Testis (tissue), 3 donors: ENCODE results near the gene CRK. TPM values are rescaled to one million over a fixed set of nuclear protein-coding genes. Genes with fewer than 3 reads are reported as not detected.
"Not testable (repeated sequence)": the region's sequence is repeated elsewhere in the genome, so short reads cannot be mapped to it uniquely, and the experiment has no call there.

Experiments used
- DNase-seq: peaks from one replicate; pipeline ENCODE4 v3.0.0-alpha.2; 2019
- H3K27ac ChIP-seq, 2 donors: fragments of 200-600 bp; sonication (generic); one replicate each; pipeline ENCODE4 v1.5.1; 2019
- H3K27me3 ChIP-seq: fragments of 200-600 bp; sonication (generic); one replicate; pipeline ENCODE4 v1.5.1; 2019
- H3K36me3 ChIP-seq: fragments of 200-600 bp; sonication (generic); one replicate; pipeline ENCODE4 v1.5.1; 2017; ENCODE audit warnings: low read depth; ENCODE audit errors: missing control alignments
- H3K4me1 ChIP-seq: fragments of 200-600 bp; sonication (generic); one replicate; pipeline ENCODE4 v1.5.1; 2019
- H3K4me3 ChIP-seq, 2 donors: fragments of 200-600 bp; sonication (generic); one replicate each; pipeline ENCODE4 v1.5.1; 2017 to 2019
- H3K9me3 ChIP-seq: fragments of 200-600 bp; sonication (generic); one replicate; pipeline ENCODE4 v1.5.1; 2017
- CTCF ChIP-seq, 3 experiments: fragments of 450-650 bp in 2 of 3; fragments of 200-600 bp in 1 of 3; sonication (generic) in 1 of 3; IDR thresholded peaks; one replicate each; pipeline ENCODE4 v1.5.1; 2016 to 2019; ENCODE audit warnings: antibody characterized with exemption in 3 of 3, mild to moderate bottlenecking in 2 of 3, moderate library complexity in 1 of 3
- POLR2A ChIP-seq: fragments of 450-650 bp; IDR thresholded peaks from one replicate; pipeline ENCODE4 v1.6.1; 2017; ENCODE audit warnings: antibody characterized with exemption, mild to moderate bottlenecking, moderate library complexity
- WGBS, 2 donors: methylation state at CpG; one replicate each; pipeline ENCODE4 v1.1.5; 2018; 5-methylcytosine and 5-hydroxymethylcytosine counted together
- intact Hi-C: fragments of 100-400 bp; cut with DNase I; formaldehyde crosslinking; loops from one replicate; pipeline ENCODE4 v1.15.1; 2023; ENCODE audit warnings: low total_unique reads
- polyA plus RNA-seq: library from polyadenylated mRNA; stranded (reverse); fragments of 350-450 nt; fragmentation: Illumina TruSeq; extraction: RNeasy Lipid Tissue Mini Kit (QIAGEN cat#74804); gene quantifications from one replicate; pipeline ENCODE4 v1.2.3, GENCODE V29; 2014; ENCODE audit warnings: low read depth, low replicate concordance; ENCODE audit not compliant: insufficient read depth
- total RNA-seq, 2 donors: library from RNA; depleted of rRNA; stranded (reverse); fragments of >200 nt; gene quantifications; one replicate each; pipeline ENCODE4 v1.2.3, GENCODE V29; 2016

The CRK gene
- total and polyA plus RNA-seq, 3 donors from 2014 or later, result 45.7 to 79.1 (median 68.4) TPM

- 0% methylated on average over 2 of the region's 2 CpGs for WGBS, 2 donors
- Histone ChIP-seq H3K4me3 (peak overlapping the region; percentile 88 to 99), H3K27me3 (no peaks in the 10 kb centered on the region), H3K9me3 (no peaks in the 10 kb centered on the region), H3K36me3 (no peaks in the 10 kb centered on the region), H3K4me1 (peaks cover 40% of the 10 kb centered on the region), H3K27ac (peak overlapping the region; percentile 99 to 100)
- no peak for TF ChIP-seq CTCF (IDR thresholded peaks at IDR 0.05)
- TF ChIP-seq POLR2A, result no peak
- peak; percentile 48 for DNase-seq
- intact Hi-C loops, result no loop called here
Observed at GRCh38 chr17:1398028-1398427, 58.0 kb downstream of the CRK start.

- H3K27me3 ChIP-seq, H3K4me3 ChIP-seq, H3K9me3 ChIP-seq, H3K27ac ChIP-seq, DNase-seq, intact Hi-C loops, H3K36me3 ChIP-seq: not testable (repeated sequence)
- WGBS, 2 donors, result 75 to 76% methylated on average over 20 to 26 of the region's 26 CpGs
- H3K4me1 ChIP-seq, result peaks cover 55% of the 10 kb centered on the region
Observed at GRCh38 chr17:1395876-1396665, 60.0 kb downstream of the CRK start.

- DNase-seq, result no peak
- TF ChIP-seq POLR2A, result no peak
- TF ChIP-seq CTCF (IDR thresholded peaks at IDR 0.05), result no peak
- intact Hi-C loops, result no loop called here
- H3K27me3 ChIP-seq, result no peaks in the 10 kb centered on the region
- H3K36me3 ChIP-seq, result no peaks in the 10 kb centered on the region
- no peak overlapping the region for H3K27ac ChIP-seq
- no peak overlapping the region for H3K4me3 ChIP-seq
- no peaks in the 10 kb centered on the region for H3K9me3 ChIP-seq
- WGBS, 2 donors, result 82 to 88% methylated on average over 9 of the region's 9 CpGs
- H3K4me1 ChIP-seq, result peaks cover 62% of the 10 kb centered on the region
Observed at GRCh38 chr17:1391577-1391976, 64.5 kb downstream of the CRK start.

- WGBS, 2 donors, result 24 to 25% methylated on average over 6 of the region's 6 CpGs
- Histone ChIP-seq H3K9me3 (no peaks in the 10 kb centered on the region), H3K36me3 (no peaks in the 10 kb centered on the region), H3K4me3 (no peak overlapping the region), H3K4me1 (peaks cover 62% of the 10 kb centered on the region), H3K27ac (no peak overlapping the region), H3K27me3 (no peaks in the 10 kb centered on the region)
- no peak for TF ChIP-seq POLR2A
- TF ChIP-seq CTCF (IDR thresholded peaks at IDR 0.05), result no peak
- DNase-seq, result no peak
- intact Hi-C loops, result no loop called here
Observed at GRCh38 chr17:1390432-1391367, 65.3 kb downstream of the CRK start.

GRCh38 chr17:1387490-1388227, 68.4 kb downstream of the CRK start:
- H3K4me1 ChIP-seq, result peaks cover 70% of the 10 kb centered on the region
- H3K27ac ChIP-seq, intact Hi-C loops, DNase-seq, H3K9me3 ChIP-seq, H3K27me3 ChIP-seq, H3K4me3 ChIP-seq, H3K36me3 ChIP-seq: not testable (repeated sequence)
- 48 to 60% methylated on average over 21 to 22 of the region's 22 CpGs for WGBS, 2 donors

- H3K27me3 ChIP-seq, H3K27ac ChIP-seq, H3K9me3 ChIP-seq, H3K4me3 ChIP-seq, H3K36me3 ChIP-seq, DNase-seq, intact Hi-C loops: not testable (repeated sequence)
- H3K4me1 ChIP-seq, result peaks cover 69% of the 10 kb centered on the region
- WGBS, 2 donors, result 50 to 68% methylated on average over 8 of the region's 8 CpGs
Observed at GRCh38 chr17:1386675-1387190, 69.3 kb downstream of the CRK start.
